ENCODE measurements around the gene INO80E. TPM values are rescaled to one million over a fixed set of nuclear protein-coding genes. Genes with fewer than 3 reads are reported as not detected.

The INO80E gene
- total RNA-seq, 1 experiment from 2014 or later, result 94.1 TPM

GRCh38 chr16:30030011-30030685 lies 34.1 kb downstream of the INO80E start:
- Histone ChIP-seq H2AFZ (ENCODE audit: low read length) (no peak overlapping the region), H2BK12ac (ENCODE audit: insufficient read length, low read depth, low read length) (no peak overlapping the region), H2BK120ac (ENCODE audit: low read depth, low read length, poor library complexity, severe bottlenecking) (no peak overlapping the region), H3K4ac (ENCODE audit: low read depth, low read length) (no peak overlapping the region), H2AK5ac (ENCODE audit: insufficient read length, low read length) (no peak overlapping the region), H3K14ac (ENCODE audit: insufficient read depth, low read length) (peak overlapping the region; percentile 52), H3K18ac (ENCODE audit: insufficient read length, low read depth, low read length) (peak overlapping the region; percentile 80), H3K79me1 (ENCODE audit: insufficient read depth, low read depth, low read length, poor library complexity, severe bottlenecking) (no peaks in the 10 kb centered on the region), H3K4me2 (ENCODE audit: insufficient read depth, insufficient read length, low read length) (peak overlapping the region; percentile 76), H3K27me3 (ENCODE audit: insufficient read depth, low read length) (no peaks in the 10 kb centered on the region; the same call in 1 of the 2 replicates), H4K91ac (ENCODE audit: insufficient read length, low read depth, low read length) (no peak overlapping the region), H3K9ac (ENCODE audit: extremely low read depth, insufficient read length, low read length) (peak overlapping the region; percentile 12), H3K79me2 (ENCODE audit: insufficient read depth, low read length) (no peaks in the 10 kb centered on the region; the same call in 1 of the 2 replicates), H3K56ac (ENCODE audit: insufficient read length, low read depth, low read length) (no peak overlapping the region), H3K4me1 (ENCODE audit: insufficient read depth, low read length) (peaks cover 3% of the 10 kb centered on the region; the same call in 1 of the 2 replicates), H3K9me3 (ENCODE audit: control insufficient read depth, low read depth, low read length) (no peaks in the 10 kb centered on the region), H4K8ac (replicated peaks; ENCODE audit: insufficient read length, low read depth, low read length) (no peak overlapping the region), H2BK15ac (ENCODE audit: low read depth, low read length) (no peak overlapping the region), H3K27ac (ENCODE audit: insufficient read length, low read depth, low read length) (no peak overlapping the region), H2BK5ac (ENCODE audit: insufficient read length, low read length) (no peak overlapping the region), H4K20me1 (ENCODE audit: control insufficient read depth, insufficient read depth, insufficient read length) (no peaks in the 10 kb centered on the region), H3T11ph (ENCODE audit: low read length) (no peak overlapping the region), H3K23ac (ENCODE audit: insufficient read length, low read depth, low read length) (no peak overlapping the region), H2BK20ac (ENCODE audit: low read depth, low read length, poor library complexity, severe bottlenecking) (no peak overlapping the region), H4K5ac (ENCODE audit: insufficient read length, low read depth, low read length) (no peak overlapping the region), H3K23me2 (ENCODE audit: insufficient read length, low read depth, low read length, poor library complexity, severe bottlenecking) (peaks cover 20% of the 10 kb centered on the region)
- H3K27ac Mint-ChIP-seq, result no peak overlapping the region; a peak in 1 of 7 replicates
- peaks cover 29% of the 10 kb centered on the region for H3K27me3 Mint-ChIP-seq (ENCODE audit: low read depth)
- TF ChIP-seq CTCF (conservative IDR thresholded peaks at IDR 0.05), result no peak
- no CpG with 5 or more reads among the region's 23 CpGs for WGBS (ENCODE audit: extremely low coverage, insufficient read length, low lambda C conversion rate)
- H3K9me3 Mint-ChIP-seq, result no peaks in the 10 kb centered on the region; a peak in 1 of 5 replicates
- peak overlapping the region; percentile 73 to 90 for H3K4me3 Mint-ChIP-seq
- DNase-seq, result peak; percentile 36
- H3K4me1 Mint-ChIP-seq, result peaks cover 27 to 42% of the 10 kb centered on the region in 2 experiments
- peaks cover 6 to 16% (median 10%) of the 10 kb centered on the region in 3 experiments; a peak in 5 of 7 replicates for H3K36me3 Mint-ChIP-seq (ENCODE audit: insufficient read depth in 1 of 3, low read depth in 3 of 3)
